ENCODE results near the gene EXT2. TPM values are rescaled to one million over a fixed set of nuclear protein-coding genes. Genes with fewer than 3 reads are reported as not detected.

Gene EXT2
- total and polyA plus RNA-seq, 2 experiments from 2014 or later, result 15.9 to 48.6 TPM

- no peak for TF ChIP-seq ZNF462 (CRISPR knock-in tag; IDR thresholded peaks at IDR 0.05)
- no peak for TF ChIP-seq EZH2phosphoT487 (IDR thresholded peaks at IDR 0.05; ENCODE audit: unreplicated experiment)
- no peak for TF ChIP-seq JUNB (IDR thresholded peaks at IDR 0.05; ENCODE audit: unreplicated experiment)
- no peak for TF ChIP-seq ZNF331 (CRISPR knock-in tag; IDR thresholded peaks at IDR 0.05; ENCODE audit: low read depth)
- no peak for TF ChIP-seq STAT1 (IDR thresholded peaks at IDR 0.05; ENCODE audit: unreplicated experiment)
- TF ChIP-seq ZNF114 (CRISPR knock-in tag; IDR thresholded peaks at IDR 0.05), result no peak
- TF ChIP-seq, protein P1, sequence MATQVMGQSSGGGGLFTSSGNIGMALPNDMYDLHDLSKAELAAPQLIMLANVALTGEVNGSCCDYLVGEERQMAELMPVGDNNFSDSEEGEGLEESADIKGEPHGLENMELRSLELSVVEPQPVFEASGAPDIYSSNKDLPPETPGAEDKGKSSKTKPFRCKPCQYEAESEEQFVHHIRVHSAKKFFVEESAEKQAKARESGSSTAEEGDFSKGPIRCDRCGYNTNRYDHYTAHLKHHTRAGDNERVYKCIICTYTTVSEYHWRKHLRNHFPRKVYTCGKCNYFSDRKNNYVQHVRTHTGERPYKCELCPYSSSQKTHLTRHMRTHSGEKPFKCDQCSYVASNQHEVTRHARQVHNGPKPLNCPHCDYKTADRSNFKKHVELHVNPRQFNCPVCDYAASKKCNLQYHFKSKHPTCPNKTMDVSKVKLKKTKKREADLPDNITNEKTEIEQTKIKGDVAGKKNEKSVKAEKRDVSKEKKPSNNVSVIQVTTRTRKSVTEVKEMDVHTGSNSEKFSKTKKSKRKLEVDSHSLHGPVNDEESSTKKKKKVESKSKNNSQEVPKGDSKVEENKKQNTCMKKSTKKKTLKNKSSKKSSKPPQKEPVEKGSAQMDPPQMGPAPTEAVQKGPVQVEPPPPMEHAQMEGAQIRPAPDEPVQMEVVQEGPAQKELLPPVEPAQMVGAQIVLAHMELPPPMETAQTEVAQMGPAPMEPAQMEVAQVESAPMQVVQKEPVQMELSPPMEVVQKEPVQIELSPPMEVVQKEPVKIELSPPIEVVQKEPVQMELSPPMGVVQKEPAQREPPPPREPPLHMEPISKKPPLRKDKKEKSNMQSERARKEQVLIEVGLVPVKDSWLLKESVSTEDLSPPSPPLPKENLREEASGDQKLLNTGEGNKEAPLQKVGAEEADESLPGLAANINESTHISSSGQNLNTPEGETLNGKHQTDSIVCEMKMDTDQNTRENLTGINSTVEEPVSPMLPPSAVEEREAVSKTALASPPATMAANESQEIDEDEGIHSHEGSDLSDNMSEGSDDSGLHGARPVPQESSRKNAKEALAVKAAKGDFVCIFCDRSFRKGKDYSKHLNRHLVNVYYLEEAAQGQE (IDR thresholded peaks at IDR 0.05; ENCODE audit: unreplicated experiment), result no peak
- TF ChIP-seq, protein P2, sequence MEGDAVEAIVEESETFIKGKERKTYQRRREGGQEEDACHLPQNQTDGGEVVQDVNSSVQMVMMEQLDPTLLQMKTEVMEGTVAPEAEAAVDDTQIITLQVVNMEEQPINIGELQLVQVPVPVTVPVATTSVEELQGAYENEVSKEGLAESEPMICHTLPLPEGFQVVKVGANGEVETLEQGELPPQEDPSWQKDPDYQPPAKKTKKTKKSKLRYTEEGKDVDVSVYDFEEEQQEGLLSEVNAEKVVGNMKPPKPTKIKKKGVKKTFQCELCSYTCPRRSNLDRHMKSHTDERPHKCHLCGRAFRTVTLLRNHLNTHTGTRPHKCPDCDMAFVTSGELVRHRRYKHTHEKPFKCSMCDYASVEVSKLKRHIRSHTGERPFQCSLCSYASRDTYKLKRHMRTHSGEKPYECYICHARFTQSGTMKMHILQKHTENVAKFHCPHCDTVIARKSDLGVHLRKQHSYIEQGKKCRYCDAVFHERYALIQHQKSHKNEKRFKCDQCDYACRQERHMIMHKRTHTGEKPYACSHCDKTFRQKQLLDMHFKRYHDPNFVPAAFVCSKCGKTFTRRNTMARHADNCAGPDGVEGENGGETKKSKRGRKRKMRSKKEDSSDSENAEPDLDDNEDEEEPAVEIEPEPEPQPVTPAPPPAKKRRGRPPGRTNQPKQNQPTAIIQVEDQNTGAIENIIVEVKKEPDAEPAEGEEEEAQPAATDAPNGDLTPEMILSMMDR (conservative IDR thresholded peaks at IDR 0.05; ENCODE audit: low read depth in 2 of 2), result no peak
- TF ChIP-seq POLR2AphosphoS5 (IDR thresholded peaks at IDR 0.05; ENCODE audit: low read depth), result no peak
Measured at GRCh38 chr11:44258839-44259420, 163.5 kb downstream of the EXT2 start (continued).
